ENCODE data around the gene AOPEP. TPM values are rescaled to one million over a fixed set of nuclear protein-coding genes. Genes with fewer than 3 reads are reported as not detected.

Gene AOPEP
- total and polyA plus RNA-seq, 2 donors: 9.6 to 36.5 TPM

GRCh38 chr9:95098391-95098921 lies 372.0 kb downstream of the AOPEP start:
- peaks cover 6 to 20% of the 10 kb centered on the region in 2 donors for H3K4me1 ChIP-seq (ENCODE audit: control insufficient read depth in 2 of 2, insufficient read depth in 2 of 2, low read length in 2 of 2)
- no peaks in the 10 kb centered on the region for H3K9me3 ChIP-seq (ENCODE audit: control insufficient read depth in 2 of 2, insufficient read depth in 1 of 2, low read length in 1 of 2)
- H3K36me3 ChIP-seq (ENCODE audit: control insufficient read depth in 2 of 2, insufficient read depth in 2 of 2, low read length in 1 of 2): peaks cover 4 to 9% of the 10 kb centered on the region in 2 donors
- H3K27ac ChIP-seq (ENCODE audit: low read depth in 1 of 2, low read length in 1 of 2): peak overlapping the region in 1 of 2 donors; percentile 46
- DNase-seq (ENCODE audit: low read depth in 6 of 9, low spot score in 9 of 9): no peak
- WGBS: 80% methylated on average over 12 of the region's 12 CpGs
- no peak overlapping the region for H3K4me3 ChIP-seq (ENCODE audit: low read length in 2 of 2)
- no peaks in the 10 kb centered on the region for H3K27me3 ChIP-seq (ENCODE audit: control insufficient read depth in 2 of 2, insufficient read depth in 1 of 2, low read length in 1 of 2)

- Histone ChIP-seq H3K36me3 (ENCODE audit: control insufficient read depth in 2 of 2, insufficient read depth in 2 of 2, low read length in 1 of 2) (peaks cover 4 to 9% of the 10 kb centered on the region in 2 donors), H3K4me3 (ENCODE audit: low read length in 2 of 2) (no peak overlapping the region), H3K4me1 (ENCODE audit: control insufficient read depth in 2 of 2, insufficient read depth in 2 of 2, low read length in 2 of 2) (peaks cover under 1 to 10% of the 10 kb centered on the region in 2 donors), H3K27ac (ENCODE audit: low read depth in 1 of 2, low read length in 1 of 2) (peak overlapping the region in 1 of 2 donors; percentile 47), H3K9me3 (ENCODE audit: control insufficient read depth in 2 of 2, insufficient read depth in 1 of 2, low read length in 1 of 2) (no peaks in the 10 kb centered on the region), H3K27me3 (ENCODE audit: control insufficient read depth in 2 of 2, insufficient read depth in 1 of 2, low read length in 1 of 2) (no peaks in the 10 kb centered on the region)
- DNase-seq (ENCODE audit: low read depth in 6 of 9, low spot score in 9 of 9): no peak
- 98% methylated on average over 24 of the region's 24 CpGs for WGBS
These were observed 373.0 kb downstream of the AOPEP start for GRCh38 chr9:95099321-95100070.

GRCh38 chr9:95100071-95100627 lies 373.6 kb downstream of the AOPEP start:
- WGBS: 97% methylated on average over 4 of the region's 4 CpGs
- Histone ChIP-seq H3K27me3 (ENCODE audit: control insufficient read depth in 2 of 2, insufficient read depth in 1 of 2, low read length in 1 of 2) (no peaks in the 10 kb centered on the region), H3K4me1 (ENCODE audit: control insufficient read depth in 2 of 2, insufficient read depth in 2 of 2, low read length in 2 of 2) (peaks cover 0 to 5% of the 10 kb centered on the region in 2 donors), H3K27ac (ENCODE audit: low read depth in 1 of 2, low read length in 1 of 2) (peak overlapping the region in 1 of 2 donors; percentile 47), H3K36me3 (ENCODE audit: control insufficient read depth in 2 of 2, insufficient read depth in 2 of 2, low read length in 1 of 2) (peaks cover 4 to 14% of the 10 kb centered on the region in 2 donors), H3K4me3 (ENCODE audit: low read length in 2 of 2) (no peak overlapping the region), H3K9me3 (ENCODE audit: control insufficient read depth in 2 of 2, insufficient read depth in 1 of 2, low read length in 1 of 2) (no peaks in the 10 kb centered on the region)
- DNase-seq (ENCODE audit: low read depth in 6 of 9, low spot score in 9 of 9): no peak

- Histone ChIP-seq H3K9me3 (ENCODE audit: control insufficient read depth in 2 of 2, insufficient read depth in 1 of 2, low read length in 1 of 2) (no peaks in the 10 kb centered on the region), H3K4me1 (ENCODE audit: control insufficient read depth in 2 of 2, insufficient read depth in 2 of 2, low read length in 2 of 2) (peaks cover 0 to 5% of the 10 kb centered on the region in 2 donors), H3K27ac (ENCODE audit: low read depth in 1 of 2, low read length in 1 of 2) (peak overlapping the region in 1 of 2 donors; percentile 8), H3K36me3 (ENCODE audit: control insufficient read depth in 2 of 2, insufficient read depth in 2 of 2, low read length in 1 of 2) (peaks cover 4 to 16% of the 10 kb centered on the region in 2 donors), H3K27me3 (ENCODE audit: control insufficient read depth in 2 of 2, insufficient read depth in 1 of 2, low read length in 1 of 2) (no peaks in the 10 kb centered on the region), H3K4me3 (ENCODE audit: low read length in 2 of 2) (no peak overlapping the region)
- 98% methylated on average over 12 of the region's 12 CpGs for WGBS
- no peak for DNase-seq (ENCODE audit: low read depth in 6 of 9, low spot score in 9 of 9)
These were observed 374.8 kb downstream of the AOPEP start for GRCh38 chr9:95101326-95101725.

- H3K9me3 ChIP-seq (ENCODE audit: control insufficient read depth in 2 of 2, insufficient read depth in 1 of 2, low read length in 1 of 2): no peaks in the 10 kb centered on the region
- H3K27ac ChIP-seq (ENCODE audit: low read depth in 1 of 2, low read length in 1 of 2): no peak overlapping the region
- peak in 1 of 9 donors; percentile 23 for DNase-seq (ENCODE audit: low read depth in 6 of 9, low spot score in 9 of 9)
- H3K27me3 ChIP-seq (ENCODE audit: control insufficient read depth in 2 of 2, insufficient read depth in 1 of 2, low read length in 1 of 2): no peaks in the 10 kb centered on the region
- H3K36me3 ChIP-seq (ENCODE audit: control insufficient read depth in 2 of 2, insufficient read depth in 2 of 2, low read length in 1 of 2): peaks cover 4 to 22% of the 10 kb centered on the region in 2 donors
- WGBS: 95% methylated on average over 8 of the region's 8 CpGs
- peaks cover 0 to 5% of the 10 kb centered on the region in 2 donors for H3K4me1 ChIP-seq (ENCODE audit: control insufficient read depth in 2 of 2, insufficient read depth in 2 of 2, low read length in 2 of 2)
- H3K4me3 ChIP-seq (ENCODE audit: low read length in 2 of 2): no peak overlapping the region
These were observed 375.5 kb downstream of the AOPEP start for GRCh38 chr9:95102001-95102433.

- no peaks in the 10 kb centered on the region for H3K27me3 ChIP-seq (ENCODE audit: control insufficient read depth in 2 of 2, insufficient read depth in 1 of 2, low read length in 1 of 2)
- H3K36me3 ChIP-seq (ENCODE audit: control insufficient read depth in 2 of 2, insufficient read depth in 2 of 2, low read length in 1 of 2): peaks cover 4 to 26% of the 10 kb centered on the region in 2 donors
- 94% methylated on average over 18 of the region's 18 CpGs for WGBS
- H3K4me3 ChIP-seq (ENCODE audit: low read length in 2 of 2): no peak overlapping the region
- H3K4me1 ChIP-seq (ENCODE audit: control insufficient read depth in 2 of 2, insufficient read depth in 2 of 2, low read length in 2 of 2): peaks cover 0 to 5% of the 10 kb centered on the region in 2 donors
- DNase-seq (ENCODE audit: low read depth in 6 of 9, low spot score in 9 of 9): no peak
- H3K9me3 ChIP-seq (ENCODE audit: control insufficient read depth in 2 of 2, insufficient read depth in 1 of 2, low read length in 1 of 2): no peaks in the 10 kb centered on the region
- H3K27ac ChIP-seq (ENCODE audit: low read depth in 1 of 2, low read length in 1 of 2): peak overlapping the region in 1 of 2 donors; percentile 58
These were observed 376.1 kb downstream of the AOPEP start for GRCh38 chr9:95102572-95102971.

- H3K36me3 ChIP-seq (ENCODE audit: control insufficient read depth in 2 of 2, insufficient read depth in 2 of 2, low read length in 1 of 2): peaks cover 4 to 27% of the 10 kb centered on the region in 2 donors
- no peak overlapping the region for H3K4me3 ChIP-seq (ENCODE audit: low read length in 2 of 2)
- H3K4me1 ChIP-seq (ENCODE audit: control insufficient read depth in 2 of 2, insufficient read depth in 2 of 2, low read length in 2 of 2): peaks cover 0 to 3% of the 10 kb centered on the region in 2 donors
- H3K27ac ChIP-seq (ENCODE audit: low read depth in 1 of 2, low read length in 1 of 2): no peak overlapping the region
- WGBS: 97% methylated on average over 15 of the region's 15 CpGs
- H3K9me3 ChIP-seq (ENCODE audit: control insufficient read depth in 2 of 2, insufficient read depth in 1 of 2, low read length in 1 of 2): no peaks in the 10 kb centered on the region
- H3K27me3 ChIP-seq (ENCODE audit: control insufficient read depth in 2 of 2, insufficient read depth in 1 of 2, low read length in 1 of 2): no peaks in the 10 kb centered on the region
- no peak for DNase-seq (ENCODE audit: low read depth in 6 of 9, low spot score in 9 of 9)
These were observed 376.8 kb downstream of the AOPEP start for GRCh38 chr9:95103281-95103771.

GRCh38 chr9:95103871-95104580 lies 377.5 kb downstream of the AOPEP start:
- Histone ChIP-seq H3K27ac (ENCODE audit: low read depth in 1 of 2, low read length in 1 of 2) (no peak overlapping the region), H3K4me1 (ENCODE audit: control insufficient read depth in 2 of 2, insufficient read depth in 2 of 2, low read length in 2 of 2) (no peaks in the 10 kb centered on the region), H3K9me3 (ENCODE audit: control insufficient read depth in 2 of 2, insufficient read depth in 1 of 2, low read length in 1 of 2) (no peaks in the 10 kb centered on the region), H3K27me3 (ENCODE audit: control insufficient read depth in 2 of 2, insufficient read depth in 1 of 2, low read length in 1 of 2) (no peaks in the 10 kb centered on the region), H3K4me3 (ENCODE audit: low read length in 2 of 2) (no peak overlapping the region), H3K36me3 (ENCODE audit: control insufficient read depth in 2 of 2, insufficient read depth in 2 of 2, low read length in 1 of 2) (peaks cover 4 to 27% of the 10 kb centered on the region in 2 donors)
- DNase-seq (ENCODE audit: low read depth in 6 of 9, low spot score in 9 of 9): no peak
- 92% methylated on average over 20 of the region's 20 CpGs for WGBS
